Stimulated activated CD4-positive, alpha-beta T cell treated with anti-CD3 and anti-CD28 coated beads, Interleukin-12 subunit alpha, Interleukin-12 subunit beta, amount 100 ng/mL, for 4 hours (primary cell): Measurements from ENCODE around the gene KAT2A.

Experiments
- DNase-seq: peaks from one replicate; pipeline ENCODE4 v3.0.0-alpha.2; 2020

The KAT2A gene

GRCh38 chr17:42090964-42091790 is 30.0 kb downstream of the KAT2A start:
- no peak for DNase-seq

GRCh38 chr17:42088736-42089135 is 32.4 kb downstream of the KAT2A start:
- DNase-seq: no peak

- DNase-seq: no peak
These were observed 33.1 kb downstream of the KAT2A start for GRCh38 chr17:42087736-42088705.

- no peak for DNase-seq
These were observed 34.0 kb downstream of the KAT2A start for GRCh38 chr17:42087042-42087701.

- no peak for DNase-seq
These were observed 39.5 kb downstream of the KAT2A start for GRCh38 chr17:42081516-42082129.

- no peak for DNase-seq
These were observed 41.6 kb downstream of the KAT2A start for GRCh38 chr17:42079541-42079940.

- no peak for DNase-seq
These were observed 42.6 kb downstream of the KAT2A start for GRCh38 chr17:42078396-42079043.

GRCh38 chr17:42077755-42078154 is 43.4 kb downstream of the KAT2A start:
- DNase-seq: no peak

- no peak for DNase-seq
These were observed 44.2 kb downstream of the KAT2A start for GRCh38 chr17:42076797-42077559.

- DNase-seq: no peak
These were observed 45.4 kb downstream of the KAT2A start for GRCh38 chr17:42075789-42076188.

GRCh38 chr17:42072323-42073187 is 48.6 kb downstream of the KAT2A start:
- DNase-seq: no peak

- DNase-seq: no peak
These were observed 49.4 kb downstream of the KAT2A start for GRCh38 chr17:42071810-42072209.

- DNase-seq: no peak
These were observed 52.2 kb downstream of the KAT2A start for GRCh38 chr17:42068979-42069378.

GRCh38 chr17:42067371-42068091 is 53.6 kb downstream of the KAT2A start:
- DNase-seq: peak; percentile 73

- DNase-seq: no peak
These were observed 56.0 kb downstream of the KAT2A start for GRCh38 chr17:42065201-42065600.
